Esophagus mucosa (tissue), 1 donor: Measurements from ENCODE around the gene DCC. TPM values are rescaled to one million over a fixed set of nuclear protein-coding genes. Genes with fewer than 3 reads are reported as not detected.

Source experiments
- ATAC-seq: fragments of 200-7000 bp; cut with Tn5 transposase; one replicate; pipeline ENCODE4 v1.9.1; 2020
- total RNA-seq: library from RNA; stranded (reverse); gene quantifications from one replicate; pipeline ENCODE4 v1.2.4, GENCODE V29; 2023
- donor health status: DM: yes; HTN: yes; CAD: no.

Gene DCC
- total RNA-seq, 1 donor from 2014 or later: not detected

GRCh38 chr18:53254265-53254664 lies 914.3 kb downstream of the DCC start:
- ATAC-seq: no peak

- ATAC-seq: no peak
Measured at GRCh38 chr18:53261241-53261640, 921.2 kb downstream of the DCC start.

GRCh38 chr18:53266850-53267249 lies 926.9 kb downstream of the DCC start:
- no peak for ATAC-seq

GRCh38 chr18:53268455-53268854 lies 928.5 kb downstream of the DCC start:
- no peak for ATAC-seq

GRCh38 chr18:53281406-53281805 lies 941.4 kb downstream of the DCC start:
- no peak for ATAC-seq

- no peak for ATAC-seq
Measured at GRCh38 chr18:53283708-53284107, 943.7 kb downstream of the DCC start.

- no peak for ATAC-seq
Measured at GRCh38 chr18:53305461-53305860, 965.5 kb downstream of the DCC start.

- ATAC-seq: no peak
Measured at GRCh38 chr18:53319628-53320027, 979.6 kb downstream of the DCC start.

GRCh38 chr18:53322163-53322562 lies 982.2 kb downstream of the DCC start:
- no peak for ATAC-seq

GRCh38 chr18:53324353-53324752 lies 984.4 kb downstream of the DCC start:
- ATAC-seq: no peak

GRCh38 chr18:53360501-53361443 lies 1020.8 kb downstream of the DCC start:
- no peak for ATAC-seq

GRCh38 chr18:53375621-53376020 lies 1035.6 kb downstream of the DCC start:
- ATAC-seq: no peak

- no peak for ATAC-seq
Measured at GRCh38 chr18:53380063-53380639, 1040.2 kb downstream of the DCC start.

GRCh38 chr18:53382870-53383269 lies 1042.9 kb downstream of the DCC start:
- ATAC-seq: no peak

- ATAC-seq: no peak
Measured at GRCh38 chr18:53385889-53386288, 1045.9 kb downstream of the DCC start.

- ATAC-seq: no peak
Measured at GRCh38 chr18:53387581-53387980, 1047.6 kb downstream of the DCC start.

GRCh38 chr18:53402670-53403069 lies 1062.7 kb downstream of the DCC start:
- no peak for ATAC-seq

GRCh38 chr18:53408271-53408670 lies 1068.3 kb downstream of the DCC start:
- no peak for ATAC-seq

GRCh38 chr18:53411511-53411910 lies 1071.5 kb downstream of the DCC start:
- no peak for ATAC-seq

GRCh38 chr18:53417003-53417402 lies 1077.0 kb downstream of the DCC start:
- ATAC-seq: no peak

- no peak for ATAC-seq
Measured at GRCh38 chr18:53421869-53422268, 1081.9 kb downstream of the DCC start.

- ATAC-seq: no peak
Measured at GRCh38 chr18:53422896-53423295, 1082.9 kb downstream of the DCC start.

GRCh38 chr18:53426666-53427184 lies 1086.7 kb downstream of the DCC start:
- ATAC-seq: no peak
